ENCODE data around the gene CIDEB. TPM values are rescaled to one million over a fixed set of nuclear protein-coding genes. Genes with fewer than 3 reads are reported as not detected.
"Not testable (repeated sequence)": the region's sequence is repeated elsewhere in the genome, so short reads cannot be mapped to it uniquely, and the experiment has no call there.

The CIDEB gene
- 100 to 1,000 TPM in 2 of 4 donors, 10 to 100 TPM in 2; 22.3 to 184 (median 136) TPM for total RNA-seq

- DNase-seq, result peak; percentile 63 to 86 (median 86)
- peak; percentile 45 to 89 for TF ChIP-seq POLR2A (IDR thresholded peaks at IDR 0.05)
- TF ChIP-seq CTCF (IDR thresholded peaks at IDR 0.05), result peak; percentile 76 to 95 (median 92)
- peak within 1 kb of the TSS in 3 of 4 donors; percentile 8 to 56 (median 49) for H3K4me3 ChIP-seq
- peak within 1 kb of the TSS in 3 of 4 donors; percentile 68 to 94 (median 82) for H3K27ac ChIP-seq
- peaks cover 0 to 46% (median 0%) of the 10 kb centered on the region in 3 donors for H3K36me3 ChIP-seq
- H3K27me3 ChIP-seq, result no peaks in the 10 kb centered on the region
- H3K9me3 ChIP-seq, result no peaks in the 10 kb centered on the region
- peaks cover 8 to 46% (median 18%) of the 10 kb centered on the region in 4 donors for H3K4me1 ChIP-seq
Observed at GRCh38 chr14:24307575-24308341, at the start of gene CIDEB. TSS of gene CIDEB (minus strand) at chr14:24307977. CDS start at chr14:24307858, 119 bp downstream.

GRCh38 chr14:24356208-24356607 lies 48.4 kb upstream of the CIDEB start:
- Histone ChIP-seq H3K4me3 (no peak overlapping the region), H3K4me1 (peaks cover 0 to 8% (median 0%) of the 10 kb centered on the region in 4 donors), H3K27me3 (no peaks in the 10 kb centered on the region), H3K9me3 (no peaks in the 10 kb centered on the region), H3K36me3 (no peaks in the 10 kb centered on the region), H3K27ac (no peak overlapping the region)
- TF ChIP-seq CTCF (IDR thresholded peaks at IDR 0.05) (no peak), POLR2A (IDR thresholded peaks at IDR 0.05) (no peak)
- DNase-seq, result no peak

GRCh38 chr14:24355009-24355408 lies 47.2 kb upstream of the CIDEB start:
- TF ChIP-seq CTCF (IDR thresholded peaks at IDR 0.05) (no peak), POLR2A (IDR thresholded peaks at IDR 0.05) (no peak)
- no peaks in the 10 kb centered on the region for H3K27me3 ChIP-seq
- no peaks in the 10 kb centered on the region for H3K36me3 ChIP-seq
- H3K4me3 ChIP-seq, result no peak overlapping the region
- H3K27ac ChIP-seq, result no peak overlapping the region
- DNase-seq, result no peak
- H3K9me3 ChIP-seq, result no peaks in the 10 kb centered on the region
- H3K4me1 ChIP-seq, result peaks cover 0 to 8% (median 0%) of the 10 kb centered on the region in 4 donors

GRCh38 chr14:24354482-24354825 lies 46.7 kb upstream of the CIDEB start:
- DNase-seq, result not testable (repeated sequence)

GRCh38 chr14:24353559-24354481 lies 46.0 kb upstream of the CIDEB start:
- peak overlapping the region in 3 of 4 donors; percentile 43 to 81 (median 71) for H3K27ac ChIP-seq
- DNase-seq, result peak in 2 of 3 donors; percentile 78 to 89
- H3K4me3 ChIP-seq, result no peak overlapping the region
- no peaks in the 10 kb centered on the region for H3K9me3 ChIP-seq
- TF ChIP-seq POLR2A (IDR thresholded peaks at IDR 0.05) (no peak), CTCF (IDR thresholded peaks at IDR 0.05) (no peak)
- peaks cover 0 to 8% (median 0%) of the 10 kb centered on the region in 4 donors for H3K4me1 ChIP-seq
- H3K36me3 ChIP-seq, result no peaks in the 10 kb centered on the region
- H3K27me3 ChIP-seq, result no peaks in the 10 kb centered on the region

More at GRCh38 chr14:24354482-24354825, 46.7 kb upstream of the CIDEB start:
- not testable (repeated sequence) for H3K9me3 ChIP-seq, H3K4me3 ChIP-seq, H3K36me3 ChIP-seq, H3K27me3 ChIP-seq, H3K4me1 ChIP-seq
- H3K27ac ChIP-seq, result peak overlapping the region in 3 of 4 donors; percentile 24 to 81 (median 71)

Data from Peyer's patch (tissue), 4 donors.